PC-9 (cell line): ENCODE data around the gene RHBDD3.

Experiments used
- EZH2 ChIP-seq: fragments of 200-600 bp; sonication (generic); IDR thresholded peaks from 2 replicates; pipeline ENCODE4 v1.8.0; 2017; ENCODE audit warnings: antibody characterized with exemption, low read depth
- TF ChIP-seq, protein P1 (sequence below): fragments of 200-600 bp; sonication (generic); conservative IDR thresholded peaks from 2 replicates; pipeline ENCODE4 v1.6.1; 2017; ENCODE audit warnings: mixed run types, antibody characterized with exemption, mild to moderate bottlenecking, moderate library complexity

DNA sequence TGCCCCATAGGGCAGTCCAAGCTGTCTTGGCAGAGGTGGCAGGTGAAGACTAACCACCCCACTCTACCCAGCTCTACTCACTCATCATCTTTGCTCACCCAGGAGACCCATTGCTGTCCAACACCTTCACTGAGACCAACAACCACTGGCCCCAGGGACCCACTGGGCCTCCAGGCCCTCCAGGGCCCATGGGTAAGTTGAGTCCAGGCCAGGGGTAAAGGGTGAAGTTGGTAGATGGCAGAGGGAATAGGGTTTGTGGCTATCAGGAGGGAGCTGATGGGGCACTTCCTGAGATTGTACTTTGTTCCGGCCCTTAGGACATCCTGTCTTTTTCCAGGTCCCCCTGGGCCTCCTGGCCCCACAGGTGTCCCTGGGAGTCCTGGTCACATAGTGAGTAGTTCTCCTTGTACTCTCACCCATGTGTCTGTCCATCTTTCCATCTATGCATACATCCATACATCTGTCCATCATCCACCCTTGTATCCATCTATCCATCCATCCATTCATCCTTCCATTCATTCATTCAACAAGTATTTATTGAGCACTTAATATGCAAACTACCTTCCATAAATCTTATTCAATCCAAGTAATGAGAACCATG, 34.4 kb downstream of the RHBDD3 start:
- TF ChIP-seq, protein P1, sequence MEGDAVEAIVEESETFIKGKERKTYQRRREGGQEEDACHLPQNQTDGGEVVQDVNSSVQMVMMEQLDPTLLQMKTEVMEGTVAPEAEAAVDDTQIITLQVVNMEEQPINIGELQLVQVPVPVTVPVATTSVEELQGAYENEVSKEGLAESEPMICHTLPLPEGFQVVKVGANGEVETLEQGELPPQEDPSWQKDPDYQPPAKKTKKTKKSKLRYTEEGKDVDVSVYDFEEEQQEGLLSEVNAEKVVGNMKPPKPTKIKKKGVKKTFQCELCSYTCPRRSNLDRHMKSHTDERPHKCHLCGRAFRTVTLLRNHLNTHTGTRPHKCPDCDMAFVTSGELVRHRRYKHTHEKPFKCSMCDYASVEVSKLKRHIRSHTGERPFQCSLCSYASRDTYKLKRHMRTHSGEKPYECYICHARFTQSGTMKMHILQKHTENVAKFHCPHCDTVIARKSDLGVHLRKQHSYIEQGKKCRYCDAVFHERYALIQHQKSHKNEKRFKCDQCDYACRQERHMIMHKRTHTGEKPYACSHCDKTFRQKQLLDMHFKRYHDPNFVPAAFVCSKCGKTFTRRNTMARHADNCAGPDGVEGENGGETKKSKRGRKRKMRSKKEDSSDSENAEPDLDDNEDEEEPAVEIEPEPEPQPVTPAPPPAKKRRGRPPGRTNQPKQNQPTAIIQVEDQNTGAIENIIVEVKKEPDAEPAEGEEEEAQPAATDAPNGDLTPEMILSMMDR, result no peak
- no peak for TF ChIP-seq EZH2
